GM21529 (cell line): ENCODE results near the gene RGS16.
A peak's percentile ranks its signal among the peaks of the same experiment; 100 is the strongest.
"Not testable (repeated sequence)": the region's sequence is repeated elsewhere in the genome, so short reads cannot be mapped to it uniquely, and the experiment has no call there.

Source experiments
- ATAC-seq: cut with Tn5 transposase; IDR thresholded peaks from one replicate; pipeline ENCODE4 v1.9.1; 2021; ENCODE audit not compliant: unreplicated experiment

Gene RGS16, protein sequence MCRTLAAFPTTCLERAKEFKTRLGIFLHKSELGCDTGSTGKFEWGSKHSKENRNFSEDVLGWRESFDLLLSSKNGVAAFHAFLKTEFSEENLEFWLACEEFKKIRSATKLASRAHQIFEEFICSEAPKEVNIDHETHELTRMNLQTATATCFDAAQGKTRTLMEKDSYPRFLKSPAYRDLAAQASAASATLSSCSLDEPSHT

DNA sequence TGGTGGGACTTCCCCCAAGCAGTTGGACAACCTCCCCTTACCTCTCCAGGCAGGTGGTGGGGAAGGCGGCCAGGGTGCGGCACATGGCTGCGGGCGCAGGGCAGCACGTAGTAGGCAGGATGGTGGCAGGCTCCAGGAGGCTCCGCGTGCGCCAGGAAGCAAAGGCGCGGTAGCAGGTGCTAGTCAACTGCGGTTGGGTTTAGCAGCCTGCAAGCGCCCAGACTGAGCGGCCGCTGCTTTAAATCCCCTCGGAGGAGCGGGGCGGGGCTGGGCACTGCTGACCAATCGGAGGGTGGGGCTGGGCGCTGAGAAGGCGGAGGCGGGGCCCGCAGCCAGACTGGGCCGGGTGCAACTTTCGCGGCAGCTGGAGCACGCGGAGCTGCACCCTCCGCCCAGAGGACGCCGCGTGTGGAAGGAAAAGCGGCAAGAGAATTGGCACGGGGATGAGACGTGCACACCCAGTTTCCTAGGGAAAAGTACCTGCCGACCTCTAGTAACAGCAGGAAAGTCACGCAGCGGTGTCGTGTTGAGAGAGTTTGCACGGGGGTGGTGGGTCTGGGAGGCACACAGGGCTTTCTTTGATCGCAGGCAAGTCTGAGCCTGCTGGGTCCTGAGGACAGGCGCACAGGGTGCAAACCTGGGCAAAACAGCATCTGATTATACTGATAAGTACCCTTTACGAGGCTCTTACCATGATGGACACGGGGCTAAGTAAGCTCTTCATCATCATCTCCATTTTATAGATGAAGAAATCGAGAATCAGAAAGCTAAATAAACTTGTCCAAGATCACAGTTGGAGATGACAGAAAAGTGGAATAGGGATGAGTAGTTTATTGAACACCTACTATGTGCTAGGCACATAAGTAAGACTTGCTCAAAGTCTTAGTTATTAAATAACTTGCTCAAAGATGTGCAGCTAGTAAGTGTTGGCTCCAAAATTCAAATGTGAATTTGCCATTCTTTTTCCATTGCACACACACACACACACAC, at the start of gene RGS16:
RGS16 (minus strand) TSS at position 215 of the 990 bp plus-strand sequence; CDS start at position 85, 130 bp downstream.
- peak; percentile 85 for ATAC-seq

DNA sequence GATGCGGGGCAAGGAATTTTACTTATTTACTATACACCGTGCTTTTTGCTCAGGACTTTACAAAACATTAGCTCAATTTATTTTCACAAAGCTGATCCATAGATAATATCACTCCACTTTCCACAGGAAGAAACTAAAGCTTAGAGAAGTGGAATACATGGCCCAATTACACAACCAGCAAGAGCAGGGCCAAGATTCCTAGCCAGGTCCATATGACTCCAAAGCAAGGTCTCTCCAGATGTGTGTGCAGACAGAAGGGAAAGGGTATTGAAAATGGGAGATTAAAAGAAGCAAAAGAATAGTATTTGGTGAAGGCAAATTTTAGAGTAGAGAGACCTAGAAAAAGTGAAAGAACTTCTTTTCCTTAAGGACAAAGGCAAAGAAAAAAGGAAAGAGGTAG, 49.8 kb upstream of the RGS16 start:
- no peak for ATAC-seq

DNA sequence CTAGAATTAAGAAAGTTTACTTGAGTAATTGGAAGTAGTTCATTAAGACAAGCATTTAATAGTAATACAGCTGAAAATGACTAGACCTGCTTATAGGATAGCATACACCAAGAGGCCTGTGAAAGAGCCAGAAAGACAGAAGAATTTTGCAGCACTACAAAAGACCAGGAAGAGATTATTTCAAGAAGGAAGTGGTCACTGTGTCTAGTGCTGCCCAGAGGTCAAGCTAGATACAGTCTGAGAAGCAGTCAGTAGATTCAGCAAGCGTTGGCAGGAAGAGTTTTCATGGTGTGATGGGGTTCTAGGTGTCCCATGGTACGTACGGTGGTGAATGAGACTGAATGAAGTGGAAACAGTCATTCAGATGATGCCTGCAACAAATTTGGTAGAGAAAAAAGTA, 48.7 kb upstream of the RGS16 start:
- no peak for ATAC-seq

DNA sequence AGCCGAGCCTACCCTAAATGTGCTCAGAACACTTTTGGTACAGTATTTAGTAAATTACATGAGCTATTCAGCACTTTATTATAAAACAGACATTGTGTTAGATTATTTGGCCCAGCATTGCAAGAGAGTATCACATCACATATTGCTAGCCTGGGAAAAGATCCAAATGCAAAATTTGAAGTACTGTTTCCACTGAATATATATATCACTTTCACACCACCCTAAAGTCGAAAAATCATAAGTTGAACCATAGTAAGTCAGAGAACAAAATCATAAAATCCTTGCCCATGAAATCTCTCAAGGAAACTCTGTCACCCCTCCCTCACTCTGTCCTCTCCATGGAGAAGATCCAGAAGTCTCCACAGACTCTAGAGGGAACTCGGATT, 47.1 kb upstream of the RGS16 start:
- ATAC-seq = no peak

DNA sequence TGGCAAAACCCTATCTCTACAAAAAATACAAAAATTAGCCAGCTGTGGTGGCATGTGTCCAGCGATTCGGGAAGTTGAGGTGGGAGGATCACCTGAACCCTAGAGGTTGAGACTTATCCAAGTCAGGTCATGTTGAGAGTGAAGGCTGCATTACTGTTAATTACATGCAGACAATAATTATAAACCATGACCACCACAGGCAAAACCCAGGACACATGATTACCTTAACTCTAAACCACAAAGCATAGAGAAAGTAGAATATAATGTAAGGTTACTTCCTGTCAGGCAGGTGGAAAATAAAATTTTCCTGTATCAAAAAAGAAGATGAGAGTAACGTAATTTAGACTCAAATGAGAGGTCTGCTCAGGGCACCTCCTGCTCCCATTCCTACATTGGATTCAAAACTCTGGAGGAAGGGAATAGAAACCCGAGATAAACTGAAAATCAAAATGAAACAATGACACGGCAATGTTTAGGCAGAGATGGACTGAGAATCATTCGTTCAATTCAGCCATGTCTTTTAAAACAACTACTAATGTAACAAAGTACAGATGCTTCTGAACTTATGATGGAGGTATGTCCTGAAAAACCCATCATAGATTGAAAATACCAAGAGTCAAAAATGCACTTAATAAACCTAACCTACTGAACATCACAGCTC, 46.6 kb upstream of the RGS16 start:
- ATAC-seq = no peak

DNA sequence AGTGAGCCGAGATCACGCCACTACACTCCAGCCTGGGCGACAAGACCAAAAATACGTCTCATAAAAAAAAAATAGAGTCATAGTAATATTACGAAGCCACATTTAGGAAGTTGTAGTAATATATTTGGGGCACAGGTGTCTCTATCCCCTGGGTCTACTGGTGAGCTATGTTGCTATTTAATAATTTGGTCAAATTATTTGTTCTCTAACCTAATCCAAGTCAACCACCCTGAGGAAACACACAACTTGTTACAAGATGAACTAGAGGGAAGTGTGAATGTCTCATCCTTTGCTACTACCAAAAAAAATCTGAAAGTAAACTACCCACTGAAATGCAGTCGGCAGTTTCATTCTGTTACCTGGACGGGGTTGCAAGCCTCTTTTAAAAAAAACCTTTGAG, 44.9 kb upstream of the RGS16 start:
- peak; percentile 57 for ATAC-seq

DNA sequence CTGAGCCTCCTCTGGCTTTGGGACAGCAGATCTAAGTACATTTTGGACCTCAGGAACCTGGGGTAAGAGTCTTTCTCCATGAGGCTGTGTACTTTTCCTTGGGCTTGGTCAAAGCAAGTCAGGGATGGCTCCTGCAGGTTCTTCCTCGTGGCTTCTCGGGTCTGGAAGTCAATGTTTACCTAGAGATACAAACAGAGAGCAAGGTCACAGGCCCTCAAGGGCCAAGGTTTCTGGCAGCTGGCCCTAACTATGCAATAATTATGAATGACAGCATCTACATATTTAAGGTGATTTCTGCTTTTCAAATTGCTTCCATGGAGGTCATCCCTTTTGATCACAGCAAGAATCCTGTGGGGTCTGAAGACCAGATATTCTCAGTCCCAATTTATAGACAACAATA, 42.5 kb upstream of the RGS16 start:
- ATAC-seq = no peak

DNA sequence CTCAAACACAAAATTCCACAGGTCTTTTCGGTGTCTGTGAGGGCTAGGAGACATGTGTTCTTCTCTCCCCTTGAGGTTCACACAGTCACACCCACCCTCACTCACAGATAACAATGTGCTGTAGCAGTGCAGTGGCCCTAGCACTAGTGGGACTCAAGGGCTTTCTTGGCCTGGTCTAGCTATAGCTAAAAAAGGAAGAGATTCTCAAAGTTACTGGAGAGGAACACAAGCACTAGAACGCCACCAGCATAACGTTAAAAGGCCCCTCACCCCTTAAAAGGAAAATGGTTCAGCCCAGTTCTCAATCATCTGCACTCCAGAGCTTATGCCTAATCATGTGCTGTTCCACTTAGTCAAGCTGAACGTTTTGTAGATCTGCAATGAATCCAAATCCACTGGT, 40.7 kb upstream of the RGS16 start:
- ATAC-seq = no peak

DNA sequence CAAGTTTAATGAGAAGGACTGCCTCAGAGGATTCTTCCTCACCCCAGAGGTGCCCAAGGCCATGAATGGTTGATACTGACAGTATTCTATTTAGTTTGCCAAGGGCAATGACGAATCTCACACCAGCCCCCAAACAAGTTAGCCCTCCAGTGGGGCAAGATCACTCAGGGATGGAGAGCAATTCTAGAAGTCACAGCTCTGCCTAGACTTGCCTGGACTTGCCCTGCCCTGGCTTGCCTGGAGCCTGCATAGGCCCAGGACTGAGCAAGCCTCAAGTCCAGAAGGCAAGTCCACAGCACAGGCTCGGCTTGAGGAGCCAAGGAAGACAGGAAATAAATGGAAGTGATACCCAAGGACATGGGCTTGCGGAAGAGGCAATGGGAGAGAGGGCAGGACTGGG, 39.5 kb upstream of the RGS16 start:
- ATAC-seq = no peak

DNA sequence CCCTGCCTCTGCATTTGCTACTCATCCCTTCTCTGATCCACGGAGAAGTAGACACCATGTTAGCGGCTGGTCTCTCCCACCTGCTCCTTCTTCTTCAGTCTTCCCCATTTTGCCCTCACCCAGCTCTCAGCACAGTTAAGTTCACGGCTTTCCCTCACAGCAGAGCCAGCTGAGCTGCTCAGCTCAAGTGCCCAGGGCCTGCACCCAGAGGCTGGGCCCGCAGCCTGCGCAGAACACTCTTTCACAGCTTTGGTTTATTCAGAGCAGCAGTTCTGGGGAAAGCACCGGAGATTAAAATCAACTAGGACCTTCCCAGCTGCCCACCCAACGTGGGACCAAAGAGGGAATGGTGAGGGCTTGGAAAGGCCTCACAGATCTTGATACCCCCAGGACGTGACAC, 38.3 kb upstream of the RGS16 start:
- no peak for ATAC-seq

DNA sequence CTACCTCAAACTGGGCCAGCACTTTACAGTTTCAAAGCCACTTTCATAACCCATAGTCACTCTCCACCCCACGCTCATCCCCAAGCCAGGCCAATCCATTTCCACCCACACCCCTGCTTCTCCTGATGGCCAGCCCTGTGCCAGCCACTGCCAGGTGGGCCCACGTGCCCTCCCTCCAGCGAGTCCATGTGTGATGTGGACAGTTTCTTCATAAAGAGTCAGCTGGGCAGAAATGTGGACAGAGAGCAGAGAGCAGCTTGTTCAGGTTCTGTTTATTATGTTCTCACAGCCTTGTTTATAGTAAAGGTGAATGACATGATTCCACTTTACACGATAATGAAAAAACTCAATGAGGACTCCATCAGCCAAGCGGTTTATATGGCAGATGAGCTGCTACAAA, 37.4 kb upstream of the RGS16 start:
- ATAC-seq = no peak

DNA sequence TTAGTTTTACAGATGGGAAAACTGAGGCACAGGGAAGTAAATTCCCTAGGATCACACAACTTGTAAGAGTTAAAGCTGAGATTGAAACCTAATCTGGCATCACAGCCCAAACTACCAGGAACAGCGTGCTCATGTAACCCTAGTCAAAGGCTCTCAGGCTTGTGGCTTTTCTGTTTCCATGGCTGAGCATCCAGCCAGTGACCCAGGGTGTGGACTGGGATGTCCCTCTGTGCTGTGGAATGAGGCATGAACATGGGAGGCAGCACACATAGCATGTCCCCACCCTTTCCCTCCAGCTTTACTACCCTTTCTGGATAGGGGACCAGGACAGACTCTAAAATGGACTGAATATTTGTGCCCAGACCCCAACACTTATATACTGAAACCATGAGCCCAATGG, 35.1 kb upstream of the RGS16 start:
- no peak for ATAC-seq

DNA sequence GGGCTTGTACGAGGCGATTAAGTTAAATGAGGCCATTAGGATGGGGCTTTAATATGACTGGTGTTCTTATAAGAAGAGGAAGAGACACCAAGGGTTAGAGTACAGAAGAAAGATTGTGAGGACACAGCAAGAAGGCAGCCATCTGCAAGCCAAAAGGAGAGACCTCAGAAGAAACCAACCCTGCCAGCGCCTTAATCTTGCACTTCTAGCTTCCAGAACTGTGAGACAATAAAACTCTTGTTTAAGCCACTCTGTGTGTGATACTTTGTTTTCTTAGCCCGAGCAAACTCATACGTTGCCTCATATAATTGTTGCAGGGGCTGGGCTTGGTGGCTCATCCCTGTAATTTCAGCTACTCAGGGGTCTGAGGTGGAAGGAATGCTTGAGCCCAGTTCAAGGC, 33.6 kb upstream of the RGS16 start:
- no peak for ATAC-seq

DNA sequence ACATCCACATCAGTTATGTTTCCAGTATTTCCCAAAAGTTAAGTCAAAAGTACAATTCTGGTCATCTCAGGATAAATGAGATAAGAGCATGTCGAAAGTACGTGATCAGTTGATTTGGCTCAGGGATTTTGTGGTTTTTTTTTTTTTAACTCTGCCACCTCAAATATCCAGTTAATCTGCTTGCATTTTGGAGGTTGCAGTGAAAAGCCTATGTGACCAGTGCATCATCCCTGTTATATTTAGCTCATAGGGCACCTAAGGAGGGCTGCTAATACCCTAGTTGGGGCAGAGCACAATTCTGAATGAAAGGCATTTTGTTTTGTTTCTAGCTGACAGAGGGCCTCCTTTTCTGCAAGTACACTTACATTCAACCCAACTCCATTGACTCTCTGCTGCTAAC, 31.7 kb upstream of the RGS16 start:
- ATAC-seq = no peak

DNA sequence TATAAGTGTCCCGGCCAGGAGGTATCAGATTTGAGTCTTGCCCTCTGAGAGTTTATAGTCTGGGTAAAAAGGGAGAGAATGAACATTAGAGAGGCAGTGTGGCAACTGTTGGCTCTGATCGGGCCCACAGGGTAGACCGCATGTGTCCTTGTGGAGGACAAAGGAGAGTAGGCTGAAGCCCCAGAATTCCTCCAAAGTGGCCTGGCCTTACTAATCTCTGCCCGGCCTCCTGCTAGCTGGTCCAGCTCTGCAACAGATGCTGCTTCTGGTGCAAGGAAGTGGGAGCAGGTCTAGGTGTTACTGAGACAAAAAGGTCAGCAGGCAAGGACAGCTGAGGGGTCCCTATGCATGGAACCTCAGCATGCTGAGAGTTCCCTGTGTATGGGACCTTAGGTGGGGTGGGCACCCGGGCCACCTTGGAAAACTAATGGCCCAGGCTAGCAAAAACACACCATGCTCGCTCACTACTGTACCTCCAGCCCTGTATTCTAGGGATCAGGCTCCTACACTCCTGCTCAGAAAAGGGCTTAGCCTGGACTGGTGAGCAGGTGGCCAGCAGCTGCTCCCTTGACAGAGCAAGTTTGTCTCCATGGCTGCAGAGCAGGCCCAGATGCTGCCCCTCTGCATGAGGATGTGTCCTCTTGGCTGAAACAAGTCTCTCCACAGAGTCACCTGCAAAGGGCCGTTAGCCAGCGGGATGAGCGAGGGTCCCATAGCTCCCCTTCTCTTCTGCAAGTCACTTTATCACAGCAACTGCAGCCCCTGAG, 30.3 kb upstream of the RGS16 start:
- ATAC-seq = no peak

DNA sequence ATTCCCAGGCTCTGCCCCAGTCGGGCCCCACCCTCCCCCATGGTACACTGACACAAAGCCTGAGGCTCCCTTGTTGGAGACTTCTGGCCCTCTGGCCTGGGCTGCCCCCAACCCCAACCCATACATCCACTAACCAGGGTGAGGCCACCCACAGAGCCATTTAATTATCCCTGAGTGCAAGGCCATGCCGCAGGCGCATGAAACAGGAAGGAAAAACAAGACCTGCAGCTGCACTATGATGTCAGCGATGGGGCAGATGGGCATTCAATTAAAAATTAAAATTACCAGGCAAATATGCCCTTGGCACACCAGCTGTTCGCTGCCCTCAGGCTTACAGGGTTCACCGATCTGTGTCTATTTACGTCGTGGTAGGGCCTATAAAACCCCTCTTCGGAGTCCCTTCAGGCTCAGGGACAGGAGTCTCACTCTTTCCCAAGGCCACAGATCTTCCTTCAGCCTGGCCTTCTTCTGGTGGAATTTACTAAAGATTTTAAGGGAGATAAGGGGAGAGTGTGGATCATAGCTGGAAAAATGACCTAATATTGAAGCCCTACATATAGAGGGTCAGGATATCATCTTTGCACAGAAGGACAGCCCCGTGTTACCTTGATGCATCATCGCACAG, 29.6 kb upstream of the RGS16 start:
- ATAC-seq = no peak

DNA sequence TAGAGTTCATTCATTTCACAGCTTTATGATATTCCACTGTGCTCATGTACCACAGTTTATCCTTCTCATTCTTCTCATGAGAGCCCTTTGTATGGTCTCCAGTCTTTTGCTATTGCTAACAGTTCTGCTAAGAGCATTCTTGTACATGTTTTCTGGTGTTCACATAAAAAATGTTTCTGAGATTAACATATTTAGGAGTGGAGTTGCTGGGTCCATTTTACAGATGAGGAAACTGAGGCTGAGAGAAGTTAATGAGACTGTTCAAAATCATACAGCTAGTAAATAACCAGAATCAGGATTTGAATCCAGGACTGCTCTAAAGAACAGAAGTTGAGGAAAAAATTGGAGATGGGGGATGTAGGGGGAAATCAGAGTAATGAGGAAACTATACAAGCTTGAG, 28.8 kb upstream of the RGS16 start:
- ATAC-seq = no peak

DNA sequence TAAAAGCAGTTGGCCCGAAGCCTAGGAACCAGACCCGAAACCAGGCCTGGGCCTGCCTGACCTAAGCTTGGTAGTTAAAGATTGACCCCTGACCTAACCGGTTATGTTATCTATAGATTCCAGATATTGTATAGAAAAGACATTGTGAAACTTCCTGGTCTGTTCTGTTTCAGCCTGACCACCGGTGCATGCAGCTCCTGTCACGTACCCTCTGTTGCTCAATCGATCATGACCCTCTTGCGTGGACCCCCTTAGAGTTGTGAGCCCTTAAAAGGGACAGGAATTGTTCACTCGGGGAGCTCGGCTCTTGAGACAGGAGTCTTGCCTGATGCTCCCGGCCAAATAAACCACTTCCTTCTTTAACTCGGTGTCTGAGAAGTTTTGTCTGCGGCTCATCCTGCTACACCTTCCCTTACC, 28.3 kb upstream of the RGS16 start:
- ATAC-seq = not testable (repeated sequence)

DNA sequence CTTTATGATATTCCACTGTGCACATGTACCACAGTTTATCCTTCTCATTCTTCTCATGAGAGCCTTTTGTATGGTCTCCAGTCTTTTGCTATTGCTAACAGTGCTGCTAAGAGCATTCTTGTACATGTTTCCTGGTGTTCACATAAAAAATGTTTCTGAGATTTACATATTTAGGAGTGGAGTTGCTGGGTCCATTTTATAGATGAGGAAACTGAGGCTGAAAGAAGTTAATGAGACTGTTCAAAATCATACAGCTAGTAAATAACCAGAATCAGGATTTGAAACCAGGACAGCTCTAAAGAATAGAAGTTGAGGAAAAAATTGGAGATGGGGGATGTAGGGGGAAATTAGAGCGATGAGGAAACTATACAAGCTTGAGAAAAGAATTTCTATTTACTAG, 27.8 kb upstream of the RGS16 start:
- ATAC-seq = no peak

DNA sequence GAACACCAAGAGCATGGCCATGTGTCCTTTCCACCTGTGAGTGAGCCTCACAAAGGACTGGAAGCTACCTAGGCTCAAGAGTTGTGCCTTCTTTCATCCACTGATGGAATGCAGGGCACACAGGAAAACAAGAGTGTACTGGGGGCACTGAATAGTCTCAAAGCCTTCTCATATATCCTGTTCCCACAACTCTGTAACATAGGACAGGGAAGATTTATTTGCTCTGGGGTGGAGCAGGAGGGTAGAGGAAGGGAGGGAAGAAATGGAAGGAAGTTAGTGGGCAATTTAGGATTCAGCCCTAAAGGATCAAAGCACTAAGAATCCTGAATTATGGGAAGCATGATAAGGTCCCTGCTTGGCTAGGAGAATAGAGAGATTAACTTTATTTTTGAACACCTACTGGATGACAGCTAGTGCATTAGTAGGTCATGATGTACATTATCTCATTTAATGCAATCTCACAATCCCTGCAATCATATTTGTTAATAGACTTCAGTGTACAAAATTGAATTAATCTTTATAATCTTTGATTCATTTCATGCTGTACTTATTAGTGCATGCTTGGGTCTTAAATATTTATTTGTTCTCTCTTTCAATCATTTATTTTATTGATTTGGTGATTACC, 27.0 kb upstream of the RGS16 start:
- ATAC-seq = no peak
